ENCODE data around the gene DHX29. TPM values are rescaled to one million over a fixed set of nuclear protein-coding genes. Genes with fewer than 3 reads are reported as not detected.
"Not testable (repeated sequence)": the region's sequence is repeated elsewhere in the genome, so short reads cannot be mapped to it uniquely, and the experiment has no call there.

Gene DHX29
- 5.9 TPM for total RNA-seq

DNA sequence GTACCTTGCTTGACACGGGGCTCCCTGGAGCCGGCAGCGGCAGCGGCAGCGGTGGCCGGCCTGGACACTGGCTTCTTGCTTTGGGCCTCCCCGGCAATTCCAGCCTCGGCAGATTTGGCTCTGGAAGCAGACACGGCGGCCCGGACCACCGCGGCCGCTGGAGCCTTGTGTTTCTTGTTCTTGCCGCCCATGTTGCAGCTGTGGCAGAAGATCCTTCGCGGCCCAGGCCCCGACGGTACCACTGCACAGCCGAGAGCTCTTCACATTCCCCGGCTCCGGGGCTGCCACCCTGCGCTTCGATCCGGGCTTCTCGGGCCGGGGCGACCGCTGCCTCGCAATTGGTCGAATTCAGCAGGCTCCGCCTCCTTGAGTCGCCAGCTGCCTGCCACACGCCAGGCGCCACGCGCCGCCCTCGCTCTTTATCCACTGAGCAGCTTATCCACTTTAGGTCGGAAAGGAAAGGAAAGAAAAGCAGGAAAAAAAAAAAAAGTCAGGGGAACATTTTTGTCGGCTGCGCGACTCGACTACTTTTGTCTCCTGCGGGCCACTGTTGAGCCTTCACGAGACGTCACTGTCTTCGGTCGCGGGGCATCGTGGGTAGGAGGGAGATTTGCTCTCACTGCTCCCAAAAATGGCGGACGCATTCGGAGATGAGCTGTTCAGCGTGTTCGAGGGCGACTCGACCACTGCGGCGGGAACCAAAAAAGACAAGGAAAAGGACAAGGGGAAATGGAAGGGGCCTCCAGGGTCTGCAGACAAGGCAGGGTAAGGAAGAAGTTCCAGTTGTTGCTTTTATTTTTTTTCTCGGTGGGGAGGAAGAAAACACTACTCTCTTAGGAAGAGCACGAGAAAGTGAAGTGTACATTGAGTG, at the start of gene DHX29, which contains the start of gene MTREX:
DHX29 (minus strand) TSS at position 312 of the 871 bp plus-strand sequence; CDS start at position 191, 121 bp downstream.
MTREX (plus strand) TSS at position 607 of the 871 bp plus-strand sequence; CDS start at position 632, 25 bp downstream.
- DNase-seq (ENCODE audit: low read depth in 2 of 3, low spot score in 2 of 3) = peak; percentile 81 to 94 (median 90)

- DNase-seq (ENCODE audit: low read depth in 2 of 3, low spot score in 2 of 3) = no peak
These were observed 49.4 kb upstream of the DHX29 start for GRCh38 chr5:55356896-55357295.

- DNase-seq (ENCODE audit: low read depth in 2 of 3, low spot score in 2 of 3) = no peak
These were observed 43.3 kb upstream of the DHX29 start for GRCh38 chr5:55350754-55351153.

- no peak for DNase-seq (ENCODE audit: low read depth in 2 of 3, low spot score in 2 of 3)
These were observed 40.3 kb upstream of the DHX29 start for GRCh38 chr5:55347786-55348185.

DNA sequence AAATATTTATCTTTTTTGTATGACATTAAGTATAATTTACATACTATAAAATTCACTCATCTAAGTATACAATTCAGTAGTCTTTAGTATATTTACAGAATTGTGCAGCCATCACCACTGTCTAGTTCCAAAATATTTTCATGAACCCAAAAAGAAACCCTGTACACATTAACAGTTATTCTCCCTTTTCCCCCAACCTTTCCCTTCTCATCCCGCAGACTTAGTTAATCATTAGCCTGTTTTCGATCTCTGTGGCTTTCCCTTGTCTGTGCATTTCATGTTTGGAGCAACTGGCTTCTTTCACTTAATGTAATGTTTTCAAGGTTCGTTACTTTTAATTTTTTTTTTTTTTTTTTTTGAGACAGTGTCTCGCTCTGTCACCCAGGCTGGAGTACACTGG, 37.8 kb upstream of the DHX29 start:
- DNase-seq (ENCODE audit: low read depth in 2 of 3, low spot score in 2 of 3) = no peak

GRCh38 chr5:55344392-55344992, 37.0 kb upstream of the DHX29 start:
- DNase-seq (ENCODE audit: low read depth in 2 of 3, low spot score in 2 of 3) = peak; percentile 33 to 80 (median 48)

GRCh38 chr5:55343609-55344008, 36.1 kb upstream of the DHX29 start:
- no peak for DNase-seq (ENCODE audit: low read depth in 2 of 3, low spot score in 2 of 3)

- DNase-seq (ENCODE audit: low read depth in 2 of 3, low spot score in 2 of 3) = no peak
These were observed 35.6 kb upstream of the DHX29 start for GRCh38 chr5:55343107-55343506.

DNA sequence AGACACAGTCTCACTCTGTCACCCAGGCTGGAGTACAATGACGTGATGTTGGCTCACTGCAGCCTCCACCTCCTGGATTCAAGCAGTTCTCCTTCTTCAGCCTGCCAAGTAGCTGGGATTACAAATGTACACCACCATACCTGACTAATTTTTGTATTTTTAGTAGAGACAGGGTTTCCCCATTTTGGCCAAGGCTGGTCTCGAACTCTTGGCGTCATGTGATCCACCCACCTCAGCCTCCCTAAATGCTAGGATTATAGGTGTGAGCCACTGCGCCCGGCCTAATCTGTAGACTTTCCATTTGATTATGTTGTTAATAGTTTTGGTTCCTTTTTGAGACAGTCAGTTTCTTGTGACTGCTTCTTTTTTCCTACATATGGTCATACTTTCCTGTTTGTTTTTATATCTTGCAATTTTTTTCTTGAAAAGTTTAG, 31.3 kb upstream of the DHX29 start:
- DNase-seq (ENCODE audit: low read depth in 2 of 3, low spot score in 2 of 3) = no peak

- DNase-seq (ENCODE audit: low read depth in 2 of 3, low spot score in 2 of 3) = no peak
These were observed 30.7 kb upstream of the DHX29 start for GRCh38 chr5:55338092-55338613.

DNA sequence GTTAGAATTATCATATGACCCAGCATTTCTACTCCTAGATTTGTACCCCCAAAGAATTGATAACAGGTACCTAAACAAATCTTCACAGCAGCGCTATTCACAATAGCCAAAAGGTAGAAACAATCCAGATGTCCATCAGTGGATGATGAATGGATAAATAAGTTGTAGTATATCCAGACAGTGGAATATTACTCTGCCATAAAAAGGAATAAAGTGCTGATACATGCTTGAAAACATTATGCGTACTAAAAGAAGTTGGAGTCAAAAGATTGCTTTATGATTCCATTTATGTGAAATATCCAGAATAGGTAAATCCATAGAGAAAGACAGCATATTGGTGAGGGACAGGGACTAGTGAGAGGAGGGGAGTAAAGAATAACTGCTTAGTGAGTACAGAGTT, 26.3 kb upstream of the DHX29 start:
- no peak for DNase-seq (ENCODE audit: low read depth in 2 of 3, low spot score in 2 of 3)

GRCh38 chr5:55333017-55333416, 25.5 kb upstream of the DHX29 start:
- DNase-seq (ENCODE audit: low read depth in 2 of 3, low spot score in 2 of 3) = no peak

DNA sequence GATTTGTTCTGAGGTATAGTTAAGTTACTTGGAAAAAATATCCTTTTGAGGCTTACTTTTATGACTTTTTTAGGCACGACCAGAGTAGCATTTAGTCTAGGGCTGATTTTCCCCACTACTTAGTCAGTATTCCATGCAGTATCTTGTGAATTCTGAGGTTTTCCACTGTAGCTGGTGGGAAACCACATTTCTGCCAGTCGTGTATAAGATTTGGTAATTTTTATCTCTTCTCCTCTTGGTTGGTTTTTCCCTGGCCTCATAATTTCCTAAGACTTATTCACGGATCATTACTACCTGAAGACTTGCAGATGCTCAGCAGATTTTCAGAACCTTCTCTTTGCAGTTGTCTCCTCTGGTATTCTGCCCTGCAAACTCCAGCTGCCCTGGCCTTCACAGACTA, 23.8 kb upstream of the DHX29 start:
- DNase-seq (ENCODE audit: low read depth in 2 of 3, low spot score in 2 of 3) = no peak

GRCh38 chr5:55327281-55327680, 19.8 kb upstream of the DHX29 start:
- DNase-seq (ENCODE audit: low read depth in 2 of 3, low spot score in 2 of 3) = no peak

DNA sequence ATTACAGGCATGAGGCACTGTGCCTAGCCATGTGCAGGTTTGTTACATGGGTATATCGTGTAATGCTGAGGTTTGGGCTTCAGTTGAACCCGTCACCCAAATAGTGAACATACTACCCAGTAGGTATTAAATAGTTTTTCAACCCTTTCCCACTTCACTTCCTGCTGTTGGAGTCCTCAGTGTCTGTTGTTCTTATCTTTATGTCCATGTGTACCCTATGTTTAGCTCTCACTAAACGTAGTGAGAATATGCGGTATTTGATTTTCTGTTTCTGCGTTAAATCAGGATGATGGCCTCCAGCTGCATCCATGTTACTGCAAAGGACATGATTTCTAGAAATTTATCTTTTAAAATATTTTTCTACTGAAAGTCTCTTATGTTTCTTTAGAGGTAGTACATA, 18.1 kb upstream of the DHX29 start:
- peak in 1 of 3 donors; percentile 5 for DNase-seq (ENCODE audit: low read depth in 2 of 3, low spot score in 2 of 3)

GRCh38 chr5:55324815-55325418, 17.4 kb upstream of the DHX29 start:
- DNase-seq (ENCODE audit: low read depth in 2 of 3, low spot score in 2 of 3) = peak in 2 of 3 donors; percentile 45 to 75

- no peak for DNase-seq (ENCODE audit: low read depth in 2 of 3, low spot score in 2 of 3)
These were observed 16.5 kb upstream of the DHX29 start for GRCh38 chr5:55324006-55324405.

- no peak for DNase-seq (ENCODE audit: low read depth in 2 of 3, low spot score in 2 of 3)
These were observed 13.1 kb upstream of the DHX29 start for GRCh38 chr5:55320571-55320970.

DNA sequence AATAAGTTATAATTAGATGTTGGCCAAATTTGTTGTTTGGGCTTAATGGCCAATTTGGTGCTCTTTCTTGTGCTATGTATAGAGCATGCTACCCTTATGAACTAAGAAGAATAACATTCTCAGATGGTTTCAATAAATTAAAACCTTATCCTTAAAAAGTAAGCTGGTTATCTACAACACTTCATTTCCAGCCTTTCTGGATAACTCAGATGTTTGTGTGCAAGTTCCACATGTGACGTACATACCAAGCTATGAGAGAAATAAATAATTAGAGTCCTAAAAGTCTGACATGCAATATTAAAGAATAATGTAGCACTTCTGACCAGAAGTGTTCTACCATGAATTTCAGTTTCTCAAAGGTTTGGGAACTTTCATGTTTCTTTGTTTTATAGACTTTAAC, 12.0 kb upstream of the DHX29 start:
- no peak for DNase-seq (ENCODE audit: low read depth in 2 of 3, low spot score in 2 of 3)

DNA sequence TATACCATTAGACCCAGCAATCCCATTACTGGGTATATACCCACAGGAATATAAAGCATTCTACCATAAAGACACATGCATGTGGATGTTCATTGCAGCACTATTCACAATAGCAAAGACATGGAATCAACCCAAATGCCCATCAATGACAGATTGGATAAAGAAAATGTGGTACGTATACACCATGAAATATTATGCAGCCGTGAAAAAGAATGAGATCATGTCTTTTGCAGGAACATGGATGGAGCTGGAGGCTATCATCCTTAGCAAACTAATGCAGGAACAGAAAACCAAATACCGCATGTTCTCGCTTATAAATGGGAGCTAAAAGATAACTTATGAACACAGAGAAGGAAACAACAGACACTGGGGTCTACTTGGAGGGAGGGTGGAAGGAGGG, 10.7 kb upstream of the DHX29 start:
- DNase-seq (ENCODE audit: low read depth in 2 of 3, low spot score in 2 of 3) = not testable (repeated sequence)

DNA sequence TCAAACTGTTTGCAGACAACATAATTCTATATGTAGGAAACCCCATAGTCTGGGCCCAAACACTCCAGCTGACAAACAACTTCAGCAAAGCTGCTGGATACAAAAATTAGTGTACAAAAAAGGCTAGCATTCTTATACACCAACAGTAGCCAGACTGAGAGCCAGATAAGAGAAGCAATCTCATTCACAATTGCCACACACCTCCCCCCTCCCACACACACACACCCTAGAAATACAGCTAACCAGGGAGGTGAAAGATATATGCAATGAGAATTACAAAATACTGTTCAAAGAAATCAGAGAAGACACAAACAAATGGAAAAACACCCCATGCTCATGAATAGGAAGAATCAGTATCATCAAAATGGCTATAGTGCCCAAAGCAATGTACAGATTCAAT, 9.3 kb upstream of the DHX29 start:
- DNase-seq (ENCODE audit: low read depth in 2 of 3, low spot score in 2 of 3) = no peak
